GM12878 (cell line): Measurements from ENCODE around the gene MOCS1. TPM values are rescaled to one million over a fixed set of nuclear protein-coding genes. Genes with fewer than 3 reads are reported as not detected.

Source experiments
- ATAC-seq: fragments of 200-7000 bp; cut with Tn5 transposase; 3 replicates; pipeline ENCODE4 v1.9.1; 2020; ENCODE audit warnings: mild to moderate bottlenecking, moderate library complexity
- BruUV-seq: library from RNA; stranded (reverse); fragments of 400-500 nt; replicated peaks from 2 replicates; lab custom pipeline; 2021; lab: Mats Ljungman, UMichigan
- CTCF ChIA-PET: fragments of 300-600 bp; sonication (Branson Sonifier 250); formaldehyde crosslinking; extraction: SDS; loops from one replicate; lab custom pipeline; 2021; ENCODE audit warnings: inconsistent platforms; lab: Yijun Ruan, JAX
- POLR2A ChIA-PET: fragments of 350-600 bp; formaldehyde crosslinking; extraction: SDS; loops from one replicate; lab custom pipeline; 2021; ENCODE audit warnings: inconsistent platforms; lab: Charles Lee
- RAD21 ChIA-PET: fragments of 300-600 bp; sonication (Branson Sonifier 250); formaldehyde crosslinking; loops from one replicate; lab custom pipeline; 2023; ENCODE audit warnings: antibody characterized with exemption; ENCODE audit not compliant: unreplicated experiment; lab: Charles Lee
- SMC1A ChIA-PET: fragments of 300-600 bp; sonication (Branson Sonifier 250); formaldehyde crosslinking; loops from one replicate; lab custom pipeline; 2023; ENCODE audit not compliant: unreplicated experiment, uncharacterized antibody; lab: Charles Lee
- DNase-seq: peaks from one replicate; pipeline ENCODE4 v3.0.0-alpha.2; 2011; ENCODE audit warnings: low read depth, low spot score
- FAIRE-seq: peaks from 3 replicates; lab custom pipeline; 2011; peaks lifted over from hg19 to GRCh38; lab: Jason Lieb, UNC
- H2AFZ ChIP-seq: 2 replicates; pipeline ENCODE4 v1.6.0; 2011; ENCODE audit warnings: low read depth, low read length, control low read depth; ENCODE audit not compliant: control insufficient read depth
- H3K27ac ChIP-seq: 2 replicates; pipeline ENCODE4 v1.5.1; 2011; ENCODE audit warnings: control low read depth; ENCODE audit not compliant: control insufficient read depth, insufficient read depth
- H3K27me3 ChIP-seq, 2 experiments: replicated peaks in 1 of 2; 2 replicates each; pipeline versions ENCODE4 v1.6.0 to v1.6.1; 2011; ENCODE audit warnings: low read length in 1 of 2; ENCODE audit not compliant: control insufficient read depth in 2 of 2, insufficient read depth in 2 of 2
- H3K36me3 ChIP-seq, 2 experiments: 2 replicates each; pipeline ENCODE4 v1.5.1; 2011; ENCODE audit warnings: low read length in 1 of 2; ENCODE audit not compliant: control insufficient read depth in 2 of 2, insufficient read depth in 2 of 2
- H3K4me1 ChIP-seq: 2 replicates; pipeline ENCODE4 v1.6.1; 2011; ENCODE audit warnings: mild to moderate bottlenecking, low read length, moderate library complexity, mixed read lengths; ENCODE audit not compliant: control insufficient read depth, insufficient read depth
- H3K4me2 ChIP-seq: 2 replicates; pipeline ENCODE4 v1.6.0; 2011; ENCODE audit warnings: control low read depth; ENCODE audit not compliant: control insufficient read depth, insufficient read depth
- H3K4me3 ChIP-seq: fragments of 200-600 bp; sonication (generic); 2 replicates; pipeline ENCODE4 v1.5.1; 2016
- H3K79me2 ChIP-seq: 2 replicates; pipeline ENCODE4 v1.6.0; 2011; ENCODE audit warnings: low read length; ENCODE audit not compliant: control insufficient read depth, insufficient read depth
- H3K9ac ChIP-seq: 2 replicates; pipeline ENCODE4 v1.8.0; 2011; ENCODE audit warnings: low read length, control low read depth, mixed read lengths; ENCODE audit not compliant: control insufficient read depth, insufficient read depth
- H3K9me3 ChIP-seq: replicated peaks from 3 replicates; pipeline ENCODE4 v1.5.1; 2011; ENCODE audit warnings: mild to moderate bottlenecking, low read length; ENCODE audit not compliant: control insufficient read depth, insufficient read depth
- H4K20me1 ChIP-seq: 2 replicates; pipeline ENCODE4 v1.6.0; 2011; ENCODE audit not compliant: control insufficient read depth, insufficient read depth
- CHD4 ChIP-seq: fragments of 200-600 bp; sonication (generic); IDR thresholded peaks from 2 replicates; pipeline ENCODE4 v1.6.1; 2016; ENCODE audit warnings: mild to moderate bottlenecking
- HDAC2 ChIP-seq: fragments of 200-600 bp; sonication (generic); IDR thresholded peaks from 2 replicates; pipeline ENCODE4 v1.6.1; 2017
- HDGF ChIP-seq: fragments of 450-650 bp; IDR thresholded peaks from 2 replicates; pipeline ENCODE4 v1.6.1; 2016; ENCODE audit warnings: antibody characterized with exemption
- JUNB ChIP-seq: IDR thresholded peaks from 2 replicates; pipeline ENCODE4 v1.6.1; 2016; ENCODE audit warnings: antibody characterized with exemption, mild to moderate bottlenecking
- MYC ChIP-seq: IDR thresholded peaks from 2 replicates; pipeline ENCODE4 v1.6.1; 2011; ENCODE audit warnings: mild to moderate bottlenecking, low read length, moderate library complexity, inconsistent platforms; ENCODE audit not compliant: insufficient read depth, insufficient replicate concordance, insufficient read length, severe bottlenecking
- NFYA ChIP-seq: IDR thresholded peaks from 2 replicates; pipeline ENCODE4 v1.6.1; 2011; ENCODE audit warnings: low read depth, mild to moderate bottlenecking, low read length, improper control_type of control experiment, borderline replicate concordance
- NFYB ChIP-seq: IDR thresholded peaks from 2 replicates; pipeline ENCODE4 v1.6.1; 2011; ENCODE audit warnings: low read depth, mild to moderate bottlenecking, low read length, improper control_type of control experiment, moderate library complexity; ENCODE audit not compliant: insufficient read depth
- RUNX3 ChIP-seq: IDR thresholded peaks from 2 replicates; pipeline ENCODE4 v1.6.1; 2012; ENCODE audit warnings: low read length, inconsistent platforms
- TARDBP ChIP-seq: IDR thresholded peaks from 2 replicates; pipeline ENCODE4 v1.6.1; 2016; ENCODE audit warnings: borderline replicate concordance
- WRNIP1 ChIP-seq: IDR thresholded peaks from 2 replicates; pipeline ENCODE4 v1.6.1; 2011; ENCODE audit warnings: low read depth, low read length, improper control_type of control experiment, borderline replicate concordance
- ZNF24 ChIP-seq: fragments of 450-650 bp; IDR thresholded peaks from 2 replicates; pipeline ENCODE4 v1.6.1; 2017; ENCODE audit warnings: antibody characterized with exemption, mild to moderate bottlenecking
- WGBS: methylation state at CpG from one replicate; pipeline ENCODE4 v1.1.6; 2016; ENCODE audit warnings: low lambda C conversion rate; ENCODE audit not compliant: insufficient replicate concordance, insufficient coverage; ENCODE audit errors: missing lambda C conversion rate; 5-methylcytosine and 5-hydroxymethylcytosine counted together
- in situ Hi-C: fragments of 300-500 bp; cut with MboI; formaldehyde crosslinking; loops from 9 replicates; pipeline ENCODE4 v1.14.3; 2018; ENCODE audit warnings: mixed read lengths
- intact Hi-C: fragments of 100-400 bp; cut with micrococcal nuclease; formaldehyde crosslinking; loops from one replicate; pipeline ENCODE4 v1.14.2; 2022; ENCODE audit not compliant: unreplicated experiment
- polyA plus RNA-seq, 11 experiments: library from polyadenylated mRNA; depleted of rRNA in 4 of 11; unstranded in 6 of 11; stranded (reverse) in 5 of 11; fragments of >200 nt; fragmentation: Nextera tagmentation in 4 of 11; fragmentation: Illumina TruSeq in 1 of 11; extraction: Ambion mirVana in 4 of 11; extraction: Trizol in 1 of 11; gene quantifications; 1 replicate in 1 of 11; 2 replicates in 10 of 11; pipeline versions ENCODE4 v1.2.1 to v1.2.3, GENCODE V29; 2011 to 2016; ENCODE audit warnings: inconsistent platforms in 2 of 11, missing spikeins in 2 of 11, low read depth in 1 of 11
- total RNA-seq, 4 experiments: library from RNA; depleted of rRNA in 3 of 4; stranded (reverse); fragments of >200 nt in 3 of 4; fragmentation: Illumina TruSeq in 1 of 4; extraction: Trizol in 1 of 4; gene quantifications; 2 replicates each; pipeline versions ENCODE4 v1.2.1 to v1.2.3, GENCODE V29; 2013 to 2021
- TF ChIP-seq, protein P1 (sequence below), 3 experiments: IDR thresholded peaks in 2 of 3; conservative IDR thresholded peaks in 1 of 3; 2 replicates each; pipeline ENCODE4 v1.5.1; 2011; ENCODE audit warnings: low read depth in 3 of 3, low read length in 3 of 3, mild to moderate bottlenecking in 3 of 3, control low read depth in 2 of 3, moderate library complexity in 2 of 3, inconsistent platforms in 1 of 3, mixed read lengths in 1 of 3; ENCODE audit not compliant: control insufficient read depth in 2 of 3, insufficient read depth in 1 of 3; ENCODE audit errors: extremely low read depth in 1 of 3
- TF ChIP-seq, protein P2 (sequence below): fragments of 450-650 bp; conservative IDR thresholded peaks from 2 replicates; pipeline ENCODE4 v1.6.1; 2017; ENCODE audit warnings: mild to moderate bottlenecking, moderate library complexity
- TF ChIP-seq, protein P3 (sequence below): IDR thresholded peaks from 2 replicates; pipeline ENCODE4 v1.6.1; 2011; ENCODE audit warnings: mild to moderate bottlenecking, low read depth, low read length, moderate library complexity; ENCODE audit not compliant: insufficient replicate concordance
- TF ChIP-seq, protein P4 (sequence below): IDR thresholded peaks from 2 replicates; pipeline ENCODE4 v1.6.1; 2011; ENCODE audit warnings: borderline replicate concordance, low read depth, mild to moderate bottlenecking, moderate library complexity, mixed read lengths, low read length; ENCODE audit not compliant: insufficient read depth; ENCODE audit errors: extremely low read length
- TF ChIP-seq, protein P5 (sequence below): fragments of 450-650 bp; IDR thresholded peaks from 2 replicates; pipeline ENCODE4 v1.6.1; 2016; ENCODE audit warnings: mild to moderate bottlenecking

Gene MOCS1
- total and polyA plus RNA-seq, 10 of the 15 experiments (the other 5 are each of a cell fraction or from before 2014, with no cell fraction given), result 0.02 to 5.4 (median 0.16) TPM; not detected in 2

DNA sequence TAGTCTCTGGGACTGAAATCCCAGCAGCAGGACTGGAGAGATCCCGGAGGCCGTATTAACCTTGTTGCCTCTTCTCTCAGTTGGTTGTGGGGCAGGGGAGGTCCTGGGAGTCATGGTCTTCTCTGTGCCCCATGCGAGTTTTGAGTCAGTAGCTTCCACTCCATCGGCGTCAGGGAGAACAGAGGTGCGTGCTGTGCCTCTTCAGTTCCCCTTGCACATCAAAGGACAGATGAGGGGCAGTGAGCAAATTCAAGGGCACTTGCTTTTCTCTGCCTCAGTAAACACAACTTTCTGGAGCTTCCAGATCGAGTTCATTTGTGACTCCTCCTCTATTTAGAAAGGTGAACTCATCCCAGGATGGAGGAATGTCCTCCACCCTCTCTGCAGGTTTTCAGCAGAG lies 48.6 kb downstream of the MOCS1 start (continued):
- TF ChIP-seq CHD4, result no peak
- TF ChIP-seq, protein P1, sequence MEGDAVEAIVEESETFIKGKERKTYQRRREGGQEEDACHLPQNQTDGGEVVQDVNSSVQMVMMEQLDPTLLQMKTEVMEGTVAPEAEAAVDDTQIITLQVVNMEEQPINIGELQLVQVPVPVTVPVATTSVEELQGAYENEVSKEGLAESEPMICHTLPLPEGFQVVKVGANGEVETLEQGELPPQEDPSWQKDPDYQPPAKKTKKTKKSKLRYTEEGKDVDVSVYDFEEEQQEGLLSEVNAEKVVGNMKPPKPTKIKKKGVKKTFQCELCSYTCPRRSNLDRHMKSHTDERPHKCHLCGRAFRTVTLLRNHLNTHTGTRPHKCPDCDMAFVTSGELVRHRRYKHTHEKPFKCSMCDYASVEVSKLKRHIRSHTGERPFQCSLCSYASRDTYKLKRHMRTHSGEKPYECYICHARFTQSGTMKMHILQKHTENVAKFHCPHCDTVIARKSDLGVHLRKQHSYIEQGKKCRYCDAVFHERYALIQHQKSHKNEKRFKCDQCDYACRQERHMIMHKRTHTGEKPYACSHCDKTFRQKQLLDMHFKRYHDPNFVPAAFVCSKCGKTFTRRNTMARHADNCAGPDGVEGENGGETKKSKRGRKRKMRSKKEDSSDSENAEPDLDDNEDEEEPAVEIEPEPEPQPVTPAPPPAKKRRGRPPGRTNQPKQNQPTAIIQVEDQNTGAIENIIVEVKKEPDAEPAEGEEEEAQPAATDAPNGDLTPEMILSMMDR (IDR thresholded peaks at IDR 0.05 in 2 of 3, conservative IDR thresholded peaks at IDR 0.05 in 1 of 3; ENCODE audit: control insufficient read depth in 2 of 3, extremely low read depth in 1 of 3, insufficient read depth in 1 of 3, low read depth in 3 of 3, low read length in 3 of 3), result no peak
- TF ChIP-seq ZNF24, result no peak

DNA sequence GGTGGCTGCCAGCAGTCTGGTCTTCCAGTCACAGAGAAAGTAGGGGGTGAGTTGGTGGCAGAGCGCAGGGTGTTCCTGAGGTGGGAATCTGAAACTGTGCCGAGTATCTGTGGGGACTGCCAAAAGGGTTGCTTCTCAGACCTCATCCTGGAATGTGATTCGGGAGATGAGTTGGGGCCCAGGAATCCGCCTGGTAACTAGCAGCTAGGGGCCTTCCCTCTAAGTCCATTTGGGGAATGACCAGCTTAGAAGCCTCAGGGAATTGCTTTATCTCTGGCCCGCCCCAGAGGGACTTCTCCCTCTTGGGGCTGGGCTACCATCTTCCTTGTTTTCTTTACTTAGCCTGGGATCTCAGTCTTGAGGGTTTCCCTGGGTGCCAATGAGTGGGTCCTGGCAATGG lies 49.6 kb downstream of the MOCS1 start:
- CTCF ChIA-PET, result interaction anchor here (1.6 kb wide), 1 partner anchor 20 kb away, joined by 4 read pairs; no protein-coding TSS in a partner anchor
- H2AFZ ChIP-seq, result no peak overlapping the region
- H3K27me3 ChIP-seq, result peaks cover 0 to 3% of the 10 kb centered on the region in 2 experiments; a peak in 2 of 4 replicates
- POLR2A ChIA-PET, result no interaction called here
- H3K79me2 ChIP-seq, result no peaks in the 10 kb centered on the region
- no peak overlapping the region for H3K27ac ChIP-seq
- FAIRE-seq (no peak), DNase-seq (no peak), ATAC-seq (no peak)
- H3K36me3 ChIP-seq, result no peaks in the 10 kb centered on the region
- H3K4me2 ChIP-seq, result no peak overlapping the region
- H4K20me1 ChIP-seq, result no peaks in the 10 kb centered on the region
- H3K9me3 ChIP-seq, result no peaks in the 10 kb centered on the region
- 22% methylated on average over 5 of the region's 5 CpGs for WGBS
- no peak overlapping the region for H3K9ac ChIP-seq
- H3K4me1 ChIP-seq, result no peaks in the 10 kb centered on the region
- BruUV-seq, result no TSS peak
- in situ Hi-C loops, result loop anchor here (10.0 kb wide), 1 partner anchor 530 kb away; no protein-coding TSS in a partner anchor
- no peak overlapping the region for H3K4me3 ChIP-seq
- intact Hi-C loops, result no loop called here
- SMC1A ChIA-PET, result no interaction called here
- RAD21 ChIA-PET, result no interaction called here
- TF ChIP-seq, protein P2, sequence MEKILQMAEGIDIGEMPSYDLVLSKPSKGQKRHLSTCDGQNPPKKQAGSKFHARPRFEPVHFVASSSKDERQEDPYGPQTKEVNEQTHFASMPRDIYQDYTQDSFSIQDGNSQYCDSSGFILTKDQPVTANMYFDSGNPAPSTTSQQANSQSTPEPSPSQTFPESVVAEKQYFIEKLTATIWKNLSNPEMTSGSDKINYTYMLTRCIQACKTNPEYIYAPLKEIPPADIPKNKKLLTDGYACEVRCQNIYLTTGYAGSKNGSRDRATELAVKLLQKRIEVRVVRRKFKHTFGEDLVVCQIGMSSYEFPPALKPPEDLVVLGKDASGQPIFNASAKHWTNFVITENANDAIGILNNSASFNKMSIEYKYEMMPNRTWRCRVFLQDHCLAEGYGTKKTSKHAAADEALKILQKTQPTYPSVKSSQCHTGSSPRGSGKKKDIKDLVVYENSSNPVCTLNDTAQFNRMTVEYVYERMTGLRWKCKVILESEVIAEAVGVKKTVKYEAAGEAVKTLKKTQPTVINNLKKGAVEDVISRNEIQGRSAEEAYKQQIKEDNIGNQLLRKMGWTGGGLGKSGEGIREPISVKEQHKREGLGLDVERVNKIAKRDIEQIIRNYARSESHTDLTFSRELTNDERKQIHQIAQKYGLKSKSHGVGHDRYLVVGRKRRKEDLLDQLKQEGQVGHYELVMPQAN, result no peak
- TF ChIP-seq NFYA (no peak), MYC (no peak), RUNX3 (no peak), NFYB (no peak), WRNIP1 (no peak), TARDBP (no peak), HDGF (no peak), JUNB (no peak), HDAC2 (no peak)
- TF ChIP-seq, protein P3, sequence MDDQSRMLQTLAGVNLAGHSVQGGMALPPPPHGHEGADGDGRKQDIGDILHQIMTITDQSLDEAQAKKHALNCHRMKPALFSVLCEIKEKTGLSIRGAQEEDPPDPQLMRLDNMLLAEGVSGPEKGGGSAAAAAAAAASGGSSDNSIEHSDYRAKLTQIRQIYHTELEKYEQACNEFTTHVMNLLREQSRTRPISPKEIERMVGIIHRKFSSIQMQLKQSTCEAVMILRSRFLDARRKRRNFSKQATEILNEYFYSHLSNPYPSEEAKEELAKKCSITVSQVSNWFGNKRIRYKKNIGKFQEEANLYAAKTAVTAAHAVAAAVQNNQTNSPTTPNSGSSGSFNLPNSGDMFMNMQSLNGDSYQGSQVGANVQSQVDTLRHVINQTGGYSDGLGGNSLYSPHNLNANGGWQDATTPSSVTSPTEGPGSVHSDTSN, result no peak
- TF ChIP-seq, protein P4, sequence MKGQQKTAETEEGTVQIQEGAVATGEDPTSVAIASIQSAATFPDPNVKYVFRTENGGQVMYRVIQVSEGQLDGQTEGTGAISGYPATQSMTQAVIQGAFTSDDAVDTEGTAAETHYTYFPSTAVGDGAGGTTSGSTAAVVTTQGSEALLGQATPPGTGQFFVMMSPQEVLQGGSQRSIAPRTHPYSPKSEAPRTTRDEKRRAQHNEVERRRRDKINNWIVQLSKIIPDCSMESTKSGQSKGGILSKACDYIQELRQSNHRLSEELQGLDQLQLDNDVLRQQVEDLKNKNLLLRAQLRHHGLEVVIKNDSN, result no peak
- TF ChIP-seq, protein P5, sequence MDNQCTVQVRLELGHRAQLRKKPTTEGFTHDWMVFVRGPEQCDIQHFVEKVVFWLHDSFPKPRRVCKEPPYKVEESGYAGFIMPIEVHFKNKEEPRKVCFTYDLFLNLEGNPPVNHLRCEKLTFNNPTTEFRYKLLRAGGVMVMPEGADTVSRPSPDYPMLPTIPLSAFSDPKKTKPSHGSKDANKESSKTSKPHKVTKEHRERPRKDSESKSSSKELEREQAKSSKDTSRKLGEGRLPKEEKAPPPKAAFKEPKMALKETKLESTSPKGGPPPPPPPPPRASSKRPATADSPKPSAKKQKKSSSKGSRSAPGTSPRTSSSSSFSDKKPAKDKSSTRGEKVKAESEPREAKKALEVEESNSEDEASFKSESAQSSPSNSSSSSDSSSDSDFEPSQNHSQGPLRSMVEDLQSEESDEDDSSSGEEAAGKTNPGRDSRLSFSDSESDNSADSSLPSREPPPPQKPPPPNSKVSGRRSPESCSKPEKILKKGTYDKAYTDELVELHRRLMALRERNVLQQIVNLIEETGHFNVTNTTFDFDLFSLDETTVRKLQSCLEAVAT, result no peak
